ENCODE results near the gene SLC25A19.

DNA sequence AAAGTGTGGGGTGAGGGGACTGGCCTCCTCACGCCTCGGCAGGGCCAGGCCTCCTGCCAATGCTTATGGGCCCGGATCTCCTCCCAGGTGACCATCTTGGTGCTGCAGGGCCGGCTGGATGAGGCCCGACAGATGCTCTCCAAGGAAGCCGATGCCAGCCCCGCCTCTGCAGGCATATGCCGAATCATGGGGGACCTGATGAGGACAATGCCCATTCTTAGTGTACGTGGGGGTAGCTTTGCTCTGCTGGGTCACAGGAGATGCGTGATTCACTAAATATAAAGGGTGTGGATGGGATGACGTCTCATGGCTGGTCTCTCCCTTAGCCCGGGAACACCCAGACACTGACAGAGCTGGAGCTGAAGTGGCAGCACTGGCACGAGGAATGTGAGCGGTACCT is 64.2 kb downstream of the SLC25A19 start:
- TF ChIP-seq TAF1 (IDR thresholded peaks at IDR 0.05; ENCODE audit: borderline replicate concordance, low read depth, low read length) (no peak), POLR2A (IDR thresholded peaks at IDR 0.05; ENCODE audit: low read depth, low read length) (no peak)
